ENCODE measurements around the gene LIME1. TPM values are rescaled to one million over a fixed set of nuclear protein-coding genes. Genes with fewer than 3 reads are reported as not detected.

LIME1 gene
- total RNA-seq, 1 experiment from 2014 or later = 4.5 TPM

DNA sequence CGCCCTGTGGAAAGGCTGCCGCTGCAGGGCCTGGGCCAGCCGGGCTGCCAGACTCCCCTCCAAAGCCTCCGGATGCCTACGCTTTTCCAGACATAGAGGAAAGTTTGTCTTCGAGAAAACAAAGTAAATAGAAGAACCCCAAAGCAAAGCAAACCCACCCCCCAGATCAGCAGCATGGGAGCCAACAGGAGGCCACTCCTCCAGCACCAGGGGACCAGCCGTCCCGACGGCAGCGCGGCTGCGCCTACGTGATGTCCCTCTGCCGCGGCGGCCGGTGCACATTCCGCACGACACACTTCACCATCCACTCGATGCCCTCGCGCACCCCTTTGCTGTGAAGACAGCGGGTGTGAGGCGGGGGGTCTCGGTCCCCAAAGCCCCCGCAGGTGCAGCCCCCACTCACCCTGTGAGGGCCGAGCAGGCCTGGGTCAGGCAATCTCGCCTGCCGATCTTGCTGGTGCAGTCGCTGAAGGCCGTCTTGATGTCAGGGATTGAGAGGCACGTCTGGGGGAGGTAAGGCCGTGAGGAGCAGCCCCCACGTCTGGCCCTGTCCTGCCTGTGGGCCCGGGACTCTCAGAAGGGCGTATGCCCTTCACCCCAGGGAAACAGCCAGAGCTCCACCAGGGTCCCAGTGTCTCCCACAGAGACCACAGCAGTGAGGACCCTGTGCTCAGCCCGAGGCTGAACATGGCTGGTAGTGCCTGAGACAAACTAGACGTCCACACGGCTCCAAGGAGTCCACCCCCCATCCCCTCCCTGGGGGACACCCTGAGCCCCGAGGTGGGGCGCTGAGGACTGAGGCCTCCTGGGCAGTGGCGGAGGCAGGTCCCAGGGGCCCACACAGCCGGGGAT lies 36.0 kb upstream of the LIME1 start (continued):
- TF ChIP-seq, protein P1, sequence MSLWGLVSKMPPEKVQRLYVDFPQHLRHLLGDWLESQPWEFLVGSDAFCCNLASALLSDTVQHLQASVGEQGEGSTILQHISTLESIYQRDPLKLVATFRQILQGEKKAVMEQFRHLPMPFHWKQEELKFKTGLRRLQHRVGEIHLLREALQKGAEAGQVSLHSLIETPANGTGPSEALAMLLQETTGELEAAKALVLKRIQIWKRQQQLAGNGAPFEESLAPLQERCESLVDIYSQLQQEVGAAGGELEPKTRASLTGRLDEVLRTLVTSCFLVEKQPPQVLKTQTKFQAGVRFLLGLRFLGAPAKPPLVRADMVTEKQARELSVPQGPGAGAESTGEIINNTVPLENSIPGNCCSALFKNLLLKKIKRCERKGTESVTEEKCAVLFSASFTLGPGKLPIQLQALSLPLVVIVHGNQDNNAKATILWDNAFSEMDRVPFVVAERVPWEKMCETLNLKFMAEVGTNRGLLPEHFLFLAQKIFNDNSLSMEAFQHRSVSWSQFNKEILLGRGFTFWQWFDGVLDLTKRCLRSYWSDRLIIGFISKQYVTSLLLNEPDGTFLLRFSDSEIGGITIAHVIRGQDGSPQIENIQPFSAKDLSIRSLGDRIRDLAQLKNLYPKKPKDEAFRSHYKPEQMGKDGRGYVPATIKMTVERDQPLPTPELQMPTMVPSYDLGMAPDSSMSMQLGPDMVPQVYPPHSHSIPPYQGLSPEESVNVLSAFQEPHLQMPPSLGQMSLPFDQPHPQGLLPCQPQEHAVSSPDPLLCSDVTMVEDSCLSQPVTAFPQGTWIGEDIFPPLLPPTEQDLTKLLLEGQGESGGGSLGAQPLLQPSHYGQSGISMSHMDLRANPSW (CRISPR knock-in tag; conservative IDR thresholded peaks at IDR 0.05; ENCODE audit: low read depth) = no peak
- TF ChIP-seq EMX1 (CRISPR knock-in tag; IDR thresholded peaks at IDR 0.05) = no peak

DNA sequence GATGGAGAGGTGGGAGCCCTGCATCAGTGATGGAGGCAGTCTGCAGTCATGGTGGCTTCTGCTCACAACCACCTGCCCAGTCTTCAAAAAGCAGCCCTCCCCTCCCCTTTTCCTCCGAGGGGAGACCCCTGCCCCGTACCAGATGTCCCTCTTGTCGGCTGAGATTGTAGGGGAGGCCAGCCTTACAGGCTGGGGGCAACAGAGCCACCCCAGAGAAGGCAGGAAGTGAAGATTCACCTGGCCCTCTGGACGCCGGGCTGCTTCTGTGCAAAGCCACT lies 35.5 kb upstream of the LIME1 start:
- H3K36me3 Mint-ChIP-seq = peaks cover 12% of the 10 kb centered on the region
- peaks cover 7% of the 10 kb centered on the region for H3K4me1 Mint-ChIP-seq
- no peak for DNase-seq (ENCODE audit: low spot score)
- H3K27me3 Mint-ChIP-seq (ENCODE audit: low read depth) = no peaks in the 10 kb centered on the region
- TF ChIP-seq, protein P2, sequence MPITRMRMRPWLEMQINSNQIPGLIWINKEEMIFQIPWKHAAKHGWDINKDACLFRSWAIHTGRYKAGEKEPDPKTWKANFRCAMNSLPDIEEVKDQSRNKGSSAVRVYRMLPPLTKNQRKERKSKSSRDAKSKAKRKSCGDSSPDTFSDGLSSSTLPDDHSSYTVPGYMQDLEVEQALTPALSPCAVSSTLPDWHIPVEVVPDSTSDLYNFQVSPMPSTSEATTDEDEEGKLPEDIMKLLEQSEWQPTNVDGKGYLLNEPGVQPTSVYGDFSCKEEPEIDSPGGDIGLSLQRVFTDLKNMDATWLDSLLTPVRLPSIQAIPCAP (CRISPR knock-in tag; IDR thresholded peaks at IDR 0.05) = no peak
- TF ChIP-seq NFATC4 (CRISPR knock-in tag; IDR thresholded peaks at IDR 0.05) (no peak), GABPB1 (CRISPR knock-in tag; IDR thresholded peaks at IDR 0.05) (no peak), ZBTB21 (CRISPR knock-in tag; IDR thresholded peaks at IDR 0.05; ENCODE audit: borderline replicate concordance) (no peak), NR3C1 (CRISPR knock-in tag; conservative IDR thresholded peaks at IDR 0.05; ENCODE audit: low read depth) (no peak)
- TF ChIP-seq, protein P3, sequence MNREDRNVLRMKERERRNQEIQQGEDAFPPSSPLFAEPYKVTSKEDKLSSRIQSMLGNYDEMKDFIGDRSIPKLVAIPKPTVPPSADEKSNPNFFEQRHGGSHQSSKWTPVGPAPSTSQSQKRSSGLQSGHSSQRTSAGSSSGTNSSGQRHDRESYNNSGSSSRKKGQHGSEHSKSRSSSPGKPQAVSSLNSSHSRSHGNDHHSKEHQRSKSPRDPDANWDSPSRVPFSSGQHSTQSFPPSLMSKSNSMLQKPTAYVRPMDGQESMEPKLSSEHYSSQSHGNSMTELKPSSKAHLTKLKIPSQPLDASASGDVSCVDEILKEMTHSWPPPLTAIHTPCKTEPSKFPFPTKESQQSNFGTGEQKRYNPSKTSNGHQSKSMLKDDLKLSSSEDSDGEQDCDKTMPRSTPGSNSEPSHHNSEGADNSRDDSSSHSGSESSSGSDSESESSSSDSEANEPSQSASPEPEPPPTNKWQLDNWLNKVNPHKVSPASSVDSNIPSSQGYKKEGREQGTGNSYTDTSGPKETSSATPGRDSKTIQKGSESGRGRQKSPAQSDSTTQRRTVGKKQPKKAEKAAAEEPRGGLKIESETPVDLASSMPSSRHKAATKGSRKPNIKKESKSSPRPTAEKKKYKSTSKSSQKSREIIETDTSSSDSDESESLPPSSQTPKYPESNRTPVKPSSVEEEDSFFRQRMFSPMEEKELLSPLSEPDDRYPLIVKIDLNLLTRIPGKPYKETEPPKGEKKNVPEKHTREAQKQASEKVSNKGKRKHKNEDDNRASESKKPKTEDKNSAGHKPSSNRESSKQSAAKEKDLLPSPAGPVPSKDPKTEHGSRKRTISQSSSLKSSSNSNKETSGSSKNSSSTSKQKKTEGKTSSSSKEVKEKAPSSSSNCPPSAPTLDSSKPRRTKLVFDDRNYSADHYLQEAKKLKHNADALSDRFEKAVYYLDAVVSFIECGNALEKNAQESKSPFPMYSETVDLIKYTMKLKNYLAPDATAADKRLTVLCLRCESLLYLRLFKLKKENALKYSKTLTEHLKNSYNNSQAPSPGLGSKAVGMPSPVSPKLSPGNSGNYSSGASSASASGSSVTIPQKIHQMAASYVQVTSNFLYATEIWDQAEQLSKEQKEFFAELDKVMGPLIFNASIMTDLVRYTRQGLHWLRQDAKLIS (CRISPR knock-in tag; IDR thresholded peaks at IDR 0.05; ENCODE audit: borderline replicate concordance) = no peak
- TF ChIP-seq, protein P4, sequence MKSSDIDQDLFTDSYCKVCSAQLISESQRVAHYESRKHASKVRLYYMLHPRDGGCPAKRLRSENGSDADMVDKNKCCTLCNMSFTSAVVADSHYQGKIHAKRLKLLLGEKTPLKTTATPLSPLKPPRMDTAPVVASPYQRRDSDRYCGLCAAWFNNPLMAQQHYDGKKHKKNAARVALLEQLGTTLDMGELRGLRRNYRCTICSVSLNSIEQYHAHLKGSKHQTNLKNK (CRISPR knock-in tag; IDR thresholded peaks at IDR 0.05) = no peak
- TF ChIP-seq, protein P5, sequence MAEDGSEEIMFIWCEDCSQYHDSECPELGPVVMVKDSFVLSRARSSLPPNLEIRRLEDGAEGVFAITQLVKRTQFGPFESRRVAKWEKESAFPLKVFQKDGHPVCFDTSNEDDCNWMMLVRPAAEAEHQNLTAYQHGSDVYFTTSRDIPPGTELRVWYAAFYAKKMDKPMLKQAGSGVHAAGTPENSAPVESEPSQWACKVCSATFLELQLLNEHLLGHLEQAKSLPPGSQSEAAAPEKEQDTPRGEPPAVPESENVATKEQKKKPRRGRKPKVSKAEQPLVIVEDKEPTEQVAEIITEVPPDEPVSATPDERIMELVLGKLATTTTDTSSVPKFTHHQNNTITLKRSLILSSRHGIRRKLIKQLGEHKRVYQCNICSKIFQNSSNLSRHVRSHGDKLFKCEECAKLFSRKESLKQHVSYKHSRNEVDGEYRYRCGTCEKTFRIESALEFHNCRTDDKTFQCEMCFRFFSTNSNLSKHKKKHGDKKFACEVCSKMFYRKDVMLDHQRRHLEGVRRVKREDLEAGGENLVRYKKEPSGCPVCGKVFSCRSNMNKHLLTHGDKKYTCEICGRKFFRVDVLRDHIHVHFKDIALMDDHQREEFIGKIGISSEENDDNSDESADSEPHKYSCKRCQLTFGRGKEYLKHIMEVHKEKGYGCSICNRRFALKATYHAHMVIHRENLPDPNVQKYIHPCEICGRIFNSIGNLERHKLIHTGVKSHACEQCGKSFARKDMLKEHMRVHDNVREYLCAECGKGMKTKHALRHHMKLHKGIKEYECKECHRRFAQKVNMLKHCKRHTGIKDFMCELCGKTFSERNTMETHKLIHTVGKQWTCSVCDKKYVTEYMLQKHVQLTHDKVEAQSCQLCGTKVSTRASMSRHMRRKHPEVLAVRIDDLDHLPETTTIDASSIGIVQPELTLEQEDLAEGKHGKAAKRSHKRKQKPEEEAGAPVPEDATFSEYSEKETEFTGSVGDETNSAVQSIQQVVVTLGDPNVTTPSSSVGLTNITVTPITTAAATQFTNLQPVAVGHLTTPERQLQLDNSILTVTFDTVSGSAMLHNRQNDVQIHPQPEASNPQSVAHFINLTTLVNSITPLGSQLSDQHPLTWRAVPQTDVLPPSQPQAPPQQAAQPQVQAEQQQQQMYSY (CRISPR knock-in tag; IDR thresholded peaks at IDR 0.05) = no peak
- TF ChIP-seq, protein P6, sequence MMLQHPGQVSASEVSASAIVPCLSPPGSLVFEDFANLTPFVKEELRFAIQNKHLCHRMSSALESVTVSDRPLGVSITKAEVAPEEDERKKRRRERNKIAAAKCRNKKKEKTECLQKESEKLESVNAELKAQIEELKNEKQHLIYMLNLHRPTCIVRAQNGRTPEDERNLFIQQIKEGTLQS (CRISPR knock-in tag; conservative IDR thresholded peaks at IDR 0.05) = no peak
- TF ChIP-seq, protein P7, sequence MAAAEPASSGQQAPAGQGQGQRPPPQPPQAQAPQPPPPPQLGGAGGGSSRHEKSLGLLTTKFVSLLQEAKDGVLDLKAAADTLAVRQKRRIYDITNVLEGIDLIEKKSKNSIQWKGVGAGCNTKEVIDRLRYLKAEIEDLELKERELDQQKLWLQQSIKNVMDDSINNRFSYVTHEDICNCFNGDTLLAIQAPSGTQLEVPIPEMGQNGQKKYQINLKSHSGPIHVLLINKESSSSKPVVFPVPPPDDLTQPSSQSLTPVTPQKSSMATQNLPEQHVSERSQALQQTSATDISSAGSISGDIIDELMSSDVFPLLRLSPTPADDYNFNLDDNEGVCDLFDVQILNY (CRISPR knock-in tag; IDR thresholded peaks at IDR 0.05) = no peak
- TF ChIP-seq, protein P8, sequence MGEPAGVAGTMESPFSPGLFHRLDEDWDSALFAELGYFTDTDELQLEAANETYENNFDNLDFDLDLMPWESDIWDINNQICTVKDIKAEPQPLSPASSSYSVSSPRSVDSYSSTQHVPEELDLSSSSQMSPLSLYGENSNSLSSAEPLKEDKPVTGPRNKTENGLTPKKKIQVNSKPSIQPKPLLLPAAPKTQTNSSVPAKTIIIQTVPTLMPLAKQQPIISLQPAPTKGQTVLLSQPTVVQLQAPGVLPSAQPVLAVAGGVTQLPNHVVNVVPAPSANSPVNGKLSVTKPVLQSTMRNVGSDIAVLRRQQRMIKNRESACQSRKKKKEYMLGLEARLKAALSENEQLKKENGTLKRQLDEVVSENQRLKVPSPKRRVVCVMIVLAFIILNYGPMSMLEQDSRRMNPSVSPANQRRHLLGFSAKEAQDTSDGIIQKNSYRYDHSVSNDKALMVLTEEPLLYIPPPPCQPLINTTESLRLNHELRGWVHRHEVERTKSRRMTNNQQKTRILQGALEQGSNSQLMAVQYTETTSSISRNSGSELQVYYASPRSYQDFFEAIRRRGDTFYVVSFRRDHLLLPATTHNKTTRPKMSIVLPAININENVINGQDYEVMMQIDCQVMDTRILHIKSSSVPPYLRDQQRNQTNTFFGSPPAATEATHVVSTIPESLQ (CRISPR knock-in tag; IDR thresholded peaks at IDR 0.05) = no peak
- H3K27ac Mint-ChIP-seq = no peak overlapping the region
- ChIA-PET POLR2A (no interaction called here), CTCF (no interaction called here)
- H3K4me3 Mint-ChIP-seq = no peak overlapping the region
- ATAC-seq = no peak
- H3K9me3 Mint-ChIP-seq = no peaks in the 10 kb centered on the region

Data from WTC11 (cell line).